ENCODE measurements around the gene RIBC2.
"Not testable (repeated sequence)": the region's sequence is repeated elsewhere in the genome, so short reads cannot be mapped to it uniquely, and the experiment has no call there.

RIBC2 gene

GRCh38 chr22:45425101-45425500 lies 11.6 kb downstream of the RIBC2 start:
- no peak for DNase-seq

DNA sequence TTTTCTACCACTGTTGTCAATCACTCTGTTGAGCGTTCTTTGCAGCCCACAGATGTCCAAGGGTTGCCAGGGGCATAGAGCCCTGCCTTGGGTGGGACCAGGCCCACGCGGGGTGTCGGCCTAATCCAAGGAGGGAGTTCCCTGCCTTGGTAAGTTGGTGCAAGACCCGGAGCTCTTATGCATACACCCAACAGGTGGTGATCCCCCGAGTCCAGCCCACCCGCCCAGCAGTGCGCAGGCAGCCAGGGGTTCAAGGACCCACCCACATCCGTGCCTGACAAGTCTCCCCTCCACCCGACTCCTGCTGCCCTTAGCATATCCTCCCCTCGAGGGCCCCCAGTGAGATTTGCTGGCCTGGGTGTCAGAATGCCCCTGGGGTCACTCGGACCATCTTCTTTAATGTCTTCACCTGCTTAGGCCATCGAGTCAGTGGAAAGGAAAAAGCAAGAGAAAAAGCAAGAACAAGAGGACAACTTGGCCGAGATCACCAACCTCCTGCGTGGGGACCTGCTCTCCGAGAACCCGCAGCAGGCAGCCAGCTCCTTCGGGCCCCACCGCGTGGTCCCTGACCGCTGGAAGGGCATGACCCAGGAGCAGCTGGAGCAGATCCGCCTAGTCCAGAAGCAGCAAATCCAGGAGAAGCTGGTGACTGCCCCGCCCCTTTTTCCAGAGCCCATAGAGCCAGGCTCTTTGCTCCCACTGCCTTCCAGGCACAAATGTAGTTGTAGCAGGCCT lies 12.2 kb downstream of the RIBC2 start:
- no peak for DNase-seq

DNA sequence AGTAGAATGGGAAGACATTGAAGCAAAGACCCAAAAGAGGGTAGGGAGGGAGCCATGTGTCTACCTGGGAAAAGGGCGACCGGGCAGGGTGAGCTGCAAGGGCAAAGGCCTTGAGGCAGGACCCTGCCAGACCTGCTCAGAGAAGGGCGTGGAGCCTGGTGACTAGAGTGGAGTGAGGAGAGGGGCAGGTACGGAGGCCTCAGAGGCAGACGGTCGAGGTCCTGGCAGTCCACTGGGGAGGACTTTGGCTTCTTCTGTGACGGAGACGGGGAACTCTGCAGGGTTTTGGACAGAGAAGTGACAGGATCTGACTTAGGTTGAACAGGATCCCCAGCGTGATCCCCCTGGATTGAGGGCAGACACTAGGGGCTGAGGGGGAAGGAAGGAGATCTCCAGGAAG lies 12.9 kb downstream of the RIBC2 start:
- no peak for DNase-seq

GRCh38 chr22:45427114-45427513 lies 13.6 kb downstream of the RIBC2 start:
- DNase-seq, result no peak

DNA sequence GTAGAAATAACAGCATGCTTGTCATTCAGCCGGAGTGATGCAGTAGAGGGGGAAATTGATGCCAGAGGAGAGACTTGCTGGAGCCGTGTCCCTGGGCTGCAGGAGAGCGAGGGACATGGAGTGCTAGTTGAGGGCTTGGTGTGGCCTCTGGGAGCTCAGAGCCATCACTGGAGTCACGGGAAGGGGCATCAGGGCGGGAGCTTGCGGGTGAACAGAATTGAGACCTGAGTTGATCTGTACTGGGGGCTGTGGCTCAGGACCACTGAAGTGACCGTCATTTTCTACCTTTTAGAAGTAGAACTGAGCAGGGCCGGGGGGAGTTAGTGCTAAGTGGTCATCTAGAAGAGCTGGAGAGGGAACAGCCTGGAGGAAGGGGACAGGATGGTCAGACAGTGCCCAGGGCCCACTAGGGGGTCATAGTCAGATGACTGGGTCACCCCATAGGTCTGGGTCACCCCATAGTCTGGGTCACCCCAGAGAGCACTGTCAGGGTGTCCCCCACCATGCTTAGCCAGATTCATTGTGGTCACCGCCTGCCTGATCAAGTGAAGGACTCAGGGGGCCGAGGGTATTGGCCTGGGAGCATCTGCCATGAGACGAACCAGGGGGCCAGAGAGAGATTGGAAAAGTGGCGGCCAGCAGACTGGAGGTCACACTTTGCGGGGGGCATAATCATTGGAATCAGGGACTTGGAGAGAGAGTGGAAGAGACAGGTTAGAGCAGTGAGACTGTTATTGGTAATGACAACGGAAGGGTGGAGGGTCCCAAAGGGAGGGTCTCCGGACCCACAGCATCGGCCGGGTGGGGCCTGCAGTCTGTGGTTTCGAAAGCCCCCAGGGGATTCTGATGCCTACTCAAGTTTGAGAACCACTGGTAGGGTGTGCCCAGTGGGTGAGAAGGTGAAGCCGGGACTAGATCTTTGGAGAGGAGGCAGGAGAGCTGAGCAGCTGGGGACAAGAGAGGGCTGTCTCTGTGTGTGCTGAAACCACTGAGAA lies 15.2 kb downstream of the RIBC2 start:
- DNase-seq, result no peak

DNA sequence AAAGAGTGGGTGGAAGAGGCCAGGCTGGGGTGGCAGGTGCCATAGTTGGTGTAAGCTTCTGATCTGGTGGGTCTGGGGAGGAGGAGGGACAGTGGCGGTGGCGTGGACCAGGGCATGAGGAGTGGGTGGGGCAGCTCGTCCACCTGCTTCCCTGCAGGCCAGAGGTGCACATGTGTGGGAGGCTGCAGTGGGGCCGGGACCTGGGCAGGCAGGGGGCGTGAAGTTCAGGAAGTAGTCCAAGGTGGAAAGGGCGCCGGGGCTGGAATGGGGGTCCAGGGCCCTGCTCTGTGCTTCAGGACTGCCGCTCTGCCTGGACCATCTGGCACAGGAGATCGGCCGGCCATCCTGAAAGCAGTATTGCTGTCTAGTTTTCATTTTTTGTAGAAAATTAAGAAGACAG lies 15.9 kb downstream of the RIBC2 start:
- DNase-seq, result no peak

- no peak for DNase-seq
Measured at GRCh38 chr22:45429981-45430775, 16.7 kb downstream of the RIBC2 start.

DNA sequence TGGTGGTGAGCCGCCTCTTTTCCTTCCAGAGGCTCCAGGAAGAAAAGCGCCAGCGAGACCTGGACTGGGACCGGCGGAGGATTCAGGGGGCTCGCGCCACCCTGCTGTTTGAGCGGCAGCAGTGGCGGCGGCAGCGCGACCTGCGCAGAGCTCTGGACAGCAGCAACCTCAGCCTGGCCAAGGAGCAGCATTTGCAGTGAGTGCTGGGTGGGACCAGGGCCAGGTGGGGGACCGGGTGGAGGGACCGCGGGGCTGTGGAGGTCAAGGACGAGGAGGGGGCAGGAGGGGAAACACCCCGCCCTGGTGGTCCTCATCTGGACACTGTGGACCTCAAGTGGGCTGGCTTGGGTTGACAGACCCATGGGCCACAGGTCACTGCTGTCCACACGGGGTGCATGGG lies 17.4 kb downstream of the RIBC2 start:
- no peak for DNase-seq

DNA sequence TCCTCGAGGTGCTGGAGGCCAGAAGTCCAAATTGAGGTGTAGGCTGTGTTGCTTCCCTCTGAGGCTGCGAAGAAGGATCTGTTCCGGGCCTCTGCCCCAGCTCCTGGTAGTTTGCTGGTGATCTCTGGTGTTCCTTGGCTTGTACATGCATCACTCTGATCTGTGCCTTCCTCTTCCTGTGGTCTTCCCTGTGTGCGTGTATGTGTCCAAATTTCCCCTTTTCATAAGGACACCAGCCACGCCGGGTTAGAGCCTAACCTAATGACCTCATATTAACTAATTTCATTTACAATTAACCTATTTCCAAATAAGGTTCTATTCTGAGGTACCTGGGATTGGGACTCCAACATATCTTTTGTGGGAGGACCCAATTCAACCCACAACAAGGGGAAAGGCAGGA lies 21.5 kb downstream of the RIBC2 start:
- DNase-seq, result peak in 1 of 14 donors; percentile 19

- DNase-seq, result peak in 12 of 14 donors; percentile 16 to 81 (median 58)
Measured at GRCh38 chr22:45435544-45436139, 22.1 kb downstream of the RIBC2 start.

DNA sequence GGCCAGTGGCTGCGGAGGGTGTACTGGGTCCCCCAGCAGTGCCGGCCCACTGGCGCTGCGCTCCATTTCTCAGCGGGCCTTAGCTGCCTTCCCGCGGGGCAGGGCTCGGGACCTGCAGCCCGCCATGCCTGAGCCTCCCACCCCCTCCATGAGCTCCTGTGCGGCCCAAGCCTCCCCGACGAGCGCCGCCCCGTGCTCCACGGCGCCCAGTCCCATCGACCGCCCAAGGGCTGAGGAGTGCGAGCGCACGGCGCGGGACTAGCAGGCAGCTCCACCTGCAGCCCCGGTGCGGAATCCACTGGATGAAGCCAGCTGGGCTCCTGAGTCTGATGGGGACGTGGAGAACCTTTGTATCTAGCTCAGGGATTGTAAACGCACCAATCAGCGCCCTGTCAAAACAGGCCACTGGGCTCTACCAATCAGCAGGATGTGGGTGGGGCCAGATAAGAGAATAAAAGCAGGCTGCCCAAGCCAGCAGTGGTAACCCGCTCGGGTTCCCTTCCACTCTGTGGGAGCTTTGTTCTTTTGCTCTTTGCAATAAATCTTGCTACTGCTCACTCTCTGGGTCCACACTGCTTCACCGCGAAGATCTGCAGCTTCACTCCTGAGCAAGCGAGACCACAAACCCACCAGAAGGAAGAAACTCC lies 23.5 kb downstream of the RIBC2 start:
- not testable (repeated sequence) for DNase-seq

DNA sequence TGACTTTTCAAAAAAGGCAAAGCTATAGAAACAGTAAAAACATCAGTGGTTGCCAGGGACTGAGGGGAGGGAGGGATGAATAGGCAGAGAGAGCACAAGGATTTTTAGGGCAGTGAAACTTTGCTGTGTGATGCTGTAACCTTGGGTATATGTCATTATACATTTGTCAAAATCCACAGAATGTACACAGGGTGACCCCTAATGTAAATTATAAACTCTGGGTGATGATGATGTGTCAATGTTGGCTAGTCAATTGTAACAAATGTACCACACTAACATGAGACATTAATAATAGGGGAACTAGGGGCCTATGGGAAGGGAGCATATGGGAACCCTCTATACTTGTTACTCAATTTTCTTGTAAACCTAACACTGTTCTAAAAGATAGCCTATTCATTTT lies 24.8 kb downstream of the RIBC2 start:
- DNase-seq, result no peak

DNA sequence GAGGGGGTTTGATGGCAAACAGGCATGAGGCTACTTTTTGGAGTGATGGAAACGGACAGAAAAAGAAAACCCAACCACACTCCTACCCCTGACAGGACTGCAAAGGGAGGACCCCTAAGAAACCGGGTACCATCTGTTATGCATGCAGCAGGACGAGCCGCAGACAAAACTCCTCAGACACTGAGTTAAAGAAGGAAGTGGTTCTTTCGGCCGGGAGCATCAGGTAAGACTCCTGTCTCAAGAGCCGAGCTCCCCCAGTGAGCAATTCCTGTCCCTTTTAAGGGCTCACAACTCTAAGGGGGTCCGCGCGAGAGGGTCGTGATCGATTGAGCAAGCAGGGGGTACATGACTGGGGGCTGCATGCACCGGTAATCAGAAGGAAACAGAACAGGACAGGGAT lies 27.2 kb downstream of the RIBC2 start:
- DNase-seq, result not testable (repeated sequence)

DNA sequence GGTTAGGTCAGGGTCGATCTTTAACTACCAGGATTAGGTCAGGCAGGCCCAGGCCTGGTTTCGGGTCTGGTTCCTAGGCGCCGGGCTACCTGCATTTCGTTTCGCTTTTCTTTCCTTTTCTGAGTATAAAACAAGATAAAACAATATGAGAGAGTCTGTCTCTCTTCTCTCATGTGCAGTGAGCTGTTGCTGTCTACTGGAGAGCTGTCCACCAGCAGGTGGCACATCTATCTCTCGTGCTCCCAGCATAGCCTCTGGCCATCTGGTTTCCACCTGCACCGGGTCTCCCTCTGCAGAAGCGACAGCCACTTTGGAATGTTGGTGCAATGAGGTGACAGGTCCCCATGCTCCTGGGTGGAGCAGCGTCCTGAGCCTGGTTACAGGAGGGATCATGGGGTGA lies 27.6 kb downstream of the RIBC2 start:
- DNase-seq, result peak in 5 of 14 donors; percentile 2 to 27 (median 6)

DNA sequence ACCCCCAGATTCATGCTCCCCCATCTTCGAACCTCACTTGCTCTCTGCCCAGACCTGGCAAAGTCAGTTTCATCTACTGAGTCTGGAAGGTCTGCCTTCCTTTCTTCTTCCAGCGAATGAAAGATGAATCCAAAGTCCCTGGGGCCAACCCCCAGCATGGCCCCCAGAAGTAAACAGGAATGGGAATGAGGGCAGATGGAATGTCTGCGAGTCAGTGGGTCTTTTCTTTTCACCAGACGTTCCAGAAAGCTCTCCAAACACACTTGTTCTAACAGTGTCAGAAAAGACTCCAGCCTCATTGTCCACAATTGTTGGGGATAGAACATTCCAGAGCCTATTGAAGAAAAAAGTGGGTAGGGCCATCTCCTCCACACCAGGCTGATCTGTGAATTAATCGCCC lies 28.6 kb downstream of the RIBC2 start:
- DNase-seq, result no peak

DNA sequence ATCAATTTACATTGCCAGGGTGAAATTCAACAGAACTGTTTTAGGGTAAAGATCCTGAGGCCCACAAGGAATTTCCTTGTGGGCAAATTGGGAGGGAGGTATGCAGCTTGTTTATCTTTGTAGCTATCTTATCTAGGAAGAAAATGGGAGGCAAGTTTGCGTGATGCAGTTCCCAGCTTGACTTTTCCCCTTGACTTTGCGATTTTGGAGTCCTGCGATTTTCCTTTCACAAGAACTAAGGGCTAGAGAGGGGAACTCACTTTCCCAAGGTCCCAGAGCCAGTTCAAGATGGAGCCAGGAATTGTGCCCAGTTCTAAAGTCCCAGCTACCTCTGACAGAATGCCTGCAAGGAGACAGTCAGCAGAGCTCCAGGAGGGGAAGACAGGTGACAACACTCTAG lies 30.7 kb downstream of the RIBC2 start:
- no peak for DNase-seq

- DNase-seq, result no peak
Measured at GRCh38 chr22:45445031-45445710, 31.7 kb downstream of the RIBC2 start.

DNA sequence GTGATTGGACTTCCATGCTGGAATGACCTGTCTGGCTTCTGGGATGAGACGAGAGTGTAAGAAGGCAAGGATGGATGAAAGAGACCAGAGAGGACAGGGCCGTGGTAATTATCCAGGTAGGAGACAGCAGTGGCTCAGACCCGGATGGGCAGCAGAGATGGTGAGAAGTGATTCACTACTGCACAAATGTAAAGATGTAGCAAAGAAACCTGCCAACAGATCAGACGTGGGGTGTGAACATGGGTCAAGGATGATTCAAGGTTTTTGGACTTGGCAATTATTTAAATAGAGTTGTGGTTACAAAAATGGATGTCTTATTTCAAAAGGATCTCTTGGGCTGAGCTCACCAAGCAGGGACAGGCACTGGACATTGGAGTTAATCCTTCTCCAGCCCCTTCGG lies 32.7 kb downstream of the RIBC2 start:
- DNase-seq, result no peak

DNA sequence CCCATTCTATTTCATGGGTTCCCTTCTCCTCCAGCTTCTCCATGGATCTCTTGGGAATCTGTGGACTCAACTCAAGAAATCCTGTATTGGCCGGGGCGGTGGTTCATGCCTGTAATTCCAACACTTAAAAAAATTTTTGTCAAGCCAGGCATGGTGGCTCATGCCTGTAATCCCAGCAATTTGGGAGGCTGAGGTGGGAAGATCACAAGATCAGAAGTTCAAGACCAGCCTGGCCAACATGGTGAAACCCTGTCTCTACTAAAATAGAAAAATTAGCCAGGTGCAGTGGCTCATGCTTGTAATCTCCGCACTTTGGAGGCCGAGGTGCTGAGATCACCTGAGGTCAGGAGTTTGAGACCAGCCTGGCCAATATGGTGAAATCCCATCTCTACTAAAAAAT lies 34.1 kb downstream of the RIBC2 start:
- not testable (repeated sequence) for DNase-seq

DNA sequence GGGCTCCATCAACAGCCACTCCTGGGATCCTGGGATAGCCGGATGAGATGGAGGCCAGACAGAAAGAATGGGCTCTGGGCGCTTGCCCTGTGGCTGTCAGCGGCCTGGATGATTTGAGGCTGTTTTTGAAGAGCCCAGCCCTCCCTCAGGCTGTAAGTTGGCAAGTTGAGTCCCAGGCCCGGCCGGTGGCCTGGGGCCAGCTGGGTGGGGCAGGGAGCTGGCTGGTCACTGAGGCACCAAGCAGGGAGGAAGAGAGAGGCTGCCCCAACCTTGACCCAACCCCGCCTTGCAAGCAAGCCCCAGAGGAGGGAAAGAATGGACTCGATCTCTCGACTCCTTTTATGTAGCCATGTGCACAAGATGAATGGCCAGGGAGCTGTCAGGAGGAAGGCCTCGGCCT lies 34.9 kb downstream of the RIBC2 start:
- no peak for DNase-seq

GRCh38 chr22:45449442-45449841 lies 35.9 kb downstream of the RIBC2 start:
- not testable (repeated sequence) for DNase-seq
